Endodermal cell (in vitro differentiated cells): Measurements from ENCODE around the gene ELMO2. TPM values are rescaled to one million over a fixed set of nuclear protein-coding genes. Genes with fewer than 3 reads are reported as not detected.

Experiments used
- DNase-seq: peaks from one replicate; pipeline ENCODE4 v3.0.0-alpha.2; 2017
- H3K27ac ChIP-seq: 2 replicates; pipeline ENCODE4 v1.5.1; 2013; ENCODE audit warnings: mild to moderate bottlenecking, low read depth, low read length, moderate library complexity
- H3K27me3 ChIP-seq: 2 replicates; pipeline ENCODE4 v1.6.1; 2013; ENCODE audit warnings: mild to moderate bottlenecking, low read length, moderate library complexity; ENCODE audit not compliant: insufficient read depth, control insufficient read depth, poor library complexity, severe bottlenecking
- H3K36me3 ChIP-seq: 2 replicates; pipeline ENCODE4 v1.7.0; 2013; ENCODE audit warnings: mild to moderate bottlenecking, low read length, moderate library complexity; ENCODE audit not compliant: control insufficient read depth, insufficient read depth
- H3K4me1 ChIP-seq: one replicate; pipeline ENCODE4 v1.7.0; 2013; ENCODE audit warnings: low read length; ENCODE audit not compliant: control insufficient read depth, insufficient read depth
- H3K4me3 ChIP-seq: 2 replicates; pipeline ENCODE4 v1.5.1; 2013; ENCODE audit warnings: mild to moderate bottlenecking, low read length, moderate library complexity
- H3K9ac ChIP-seq: 2 replicates; pipeline ENCODE4 v1.6.1; 2013; ENCODE audit warnings: mild to moderate bottlenecking, low read length, moderate library complexity; ENCODE audit not compliant: poor library complexity, severe bottlenecking; ENCODE audit errors: extremely low read depth
- H3K9me3 ChIP-seq: 2 replicates; pipeline ENCODE4 v1.6.1; 2013; ENCODE audit warnings: mild to moderate bottlenecking, low read length, moderate library complexity; ENCODE audit not compliant: control insufficient read depth
- H3K27ac Mint-ChIP-seq: 2 replicates; pipeline ENCODE4 v1.8.0; 2020; ENCODE audit warnings: mixed read lengths
- H3K27me3 Mint-ChIP-seq: 2 replicates; pipeline ENCODE4 v1.8.0; 2021; ENCODE audit warnings: mild to moderate bottlenecking, mixed read lengths; ENCODE audit not compliant: insufficient read depth
- H3K36me3 Mint-ChIP-seq: 2 replicates; pipeline ENCODE4 v1.8.0; 2020; ENCODE audit warnings: low read depth, mixed read lengths
- H3K4me1 Mint-ChIP-seq: 2 replicates; pipeline ENCODE4 v1.8.0; 2020; ENCODE audit warnings: mixed read lengths
- H3K4me3 Mint-ChIP-seq: 2 replicates; pipeline ENCODE4 v1.8.0; 2020; ENCODE audit warnings: mild to moderate bottlenecking, moderate library complexity, mixed read lengths
- H3K9me3 Mint-ChIP-seq: 2 replicates; pipeline ENCODE4 v1.8.0; 2020; ENCODE audit warnings: mild to moderate bottlenecking, mixed read lengths
- CTCF ChIP-seq: fragments of 200-600 bp; sonication (generic); conservative IDR thresholded peaks from 2 replicates; pipeline ENCODE4 v1.5.0; 2021; ENCODE audit warnings: antibody characterized with exemption, mild to moderate bottlenecking
- WGBS, 2 experiments: methylation state at CpG; one replicate each; pipeline versions ENCODE4 v1.1.5 to v1.1.7; 2013; ENCODE audit warnings: missing lambda C conversion rate in 2 of 2, mixed read lengths in 1 of 2; ENCODE audit not compliant: insufficient coverage in 1 of 2, insufficient read length in 1 of 2; 5-methylcytosine and 5-hydroxymethylcytosine counted together
- total RNA-seq, 2 donors: library from RNA; stranded (reverse); fragmentation: NEBNext Ultra II Directional in 1 of 2; extraction: Animal tissue kit (Norgen Biotek cat#: 25700) in 1 of 2; gene quantifications; 2 replicates in 1 of 2; 3 replicates in 1 of 2; pipeline ENCODE4 v1.2.1, GENCODE V29; 2021

ELMO2 gene
- total RNA-seq, 2 donors from 2014 or later: 44.8 to 52.8 TPM

- H3K4me3 Mint-ChIP-seq: no peak overlapping the region
- Histone ChIP-seq H3K27me3 (no peaks in the 10 kb centered on the region), H3K4me1 (no peaks in the 10 kb centered on the region), H3K4me3 (no peak overlapping the region), H3K36me3 (peaks cover 82% of the 10 kb centered on the region), H3K27ac (no peak overlapping the region), H3K9me3 (no peaks in the 10 kb centered on the region), H3K9ac (no peak overlapping the region)
- no peaks in the 10 kb centered on the region for H3K9me3 Mint-ChIP-seq
- no peaks in the 10 kb centered on the region for H3K27me3 Mint-ChIP-seq
- H3K36me3 Mint-ChIP-seq: peaks cover 68% of the 10 kb centered on the region
- H3K4me1 Mint-ChIP-seq: peaks cover 10% of the 10 kb centered on the region
- TF ChIP-seq CTCF: no peak
- no peak overlapping the region for H3K27ac Mint-ChIP-seq
- 93 to 100% methylated on average over 5 of the region's 6 CpGs for WGBS, 2 experiments
- no peak for DNase-seq
Observed at GRCh38 chr20:46367967-46368901, 38.2 kb downstream of the ELMO2 start.

GRCh38 chr20:46367234-46367633, 39.2 kb downstream of the ELMO2 start:
- 93 to 94% methylated on average over 5 of the region's 5 CpGs for WGBS, 2 experiments
- H3K4me3 Mint-ChIP-seq: no peak overlapping the region
- H3K27ac ChIP-seq: no peak overlapping the region
- H3K36me3 ChIP-seq: peaks cover 76% of the 10 kb centered on the region
- H3K4me1 ChIP-seq: no peaks in the 10 kb centered on the region
- H3K9ac ChIP-seq: no peak overlapping the region
- no peaks in the 10 kb centered on the region for H3K9me3 Mint-ChIP-seq
- H3K27ac Mint-ChIP-seq: no peak overlapping the region
- no peak for DNase-seq
- peaks cover 64% of the 10 kb centered on the region for H3K36me3 Mint-ChIP-seq
- H3K27me3 Mint-ChIP-seq: no peaks in the 10 kb centered on the region
- H3K4me1 Mint-ChIP-seq: peaks cover 12% of the 10 kb centered on the region
- no peaks in the 10 kb centered on the region for H3K9me3 ChIP-seq
- no peak overlapping the region for H3K4me3 ChIP-seq
- no peak for TF ChIP-seq CTCF
- H3K27me3 ChIP-seq: no peaks in the 10 kb centered on the region

GRCh38 chr20:46366826-46367225, 39.6 kb downstream of the ELMO2 start:
- no peaks in the 10 kb centered on the region for H3K9me3 ChIP-seq
- Mint-ChIP-seq H3K9me3 (no peaks in the 10 kb centered on the region), H3K4me1 (peaks cover 12% of the 10 kb centered on the region), H3K27me3 (no peaks in the 10 kb centered on the region), H3K27ac (no peak overlapping the region), H3K4me3 (no peak overlapping the region), H3K36me3 (peaks cover 60% of the 10 kb centered on the region)
- H3K36me3 ChIP-seq: peaks cover 76% of the 10 kb centered on the region
- H3K27me3 ChIP-seq: no peaks in the 10 kb centered on the region
- no peak for TF ChIP-seq CTCF
- no peak for DNase-seq
- no peak overlapping the region for H3K9ac ChIP-seq
- no peak overlapping the region for H3K4me3 ChIP-seq
- H3K4me1 ChIP-seq: no peaks in the 10 kb centered on the region
- 95 to 98% methylated on average over 5 of the region's 5 CpGs for WGBS, 2 experiments
- no peak overlapping the region for H3K27ac ChIP-seq
